ENCODE data around the gene ZNF81.
"Not testable (repeated sequence)": the region's sequence is repeated elsewhere in the genome, so short reads cannot be mapped to it uniquely, and the experiment has no call there.

Gene ZNF81

DNA sequence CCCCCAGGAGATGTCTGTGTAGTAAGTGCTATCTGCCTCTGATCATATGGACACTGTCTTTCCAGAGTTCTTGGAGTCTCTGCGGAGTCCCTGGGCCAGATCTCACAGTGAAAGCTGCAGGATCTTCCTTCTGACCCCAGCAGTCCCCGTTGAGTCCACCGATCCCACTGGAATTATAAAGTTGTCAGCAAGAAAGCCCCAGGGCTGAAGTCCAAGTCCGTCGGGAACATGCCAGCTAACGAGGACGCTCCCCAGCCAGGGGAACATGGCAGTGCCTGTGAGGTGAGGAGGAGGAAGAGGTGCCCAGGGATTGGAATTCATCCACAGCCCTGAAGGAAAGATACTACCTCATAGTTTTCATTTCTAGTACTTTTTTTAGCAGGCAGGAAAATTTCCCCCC, 9.3 kb downstream of the ZNF81 start:
- no peak for DNase-seq

DNA sequence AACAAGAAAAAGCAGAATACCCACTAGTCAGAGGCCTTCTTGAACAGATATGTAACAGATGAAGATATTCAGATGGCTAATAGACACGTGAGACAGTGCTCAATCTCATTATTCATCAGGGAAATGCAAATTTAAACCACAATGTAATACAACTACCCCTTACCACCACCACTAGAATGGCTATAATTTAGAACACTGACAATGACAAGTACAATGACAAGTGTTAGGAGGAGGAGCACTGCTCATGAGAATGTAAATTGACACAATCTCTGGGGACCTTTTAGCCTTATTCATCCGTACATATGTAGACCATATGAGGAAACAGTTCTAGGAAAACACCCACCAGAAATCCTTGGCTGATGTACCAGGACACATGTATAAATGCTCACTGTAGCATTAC, 13.1 kb downstream of the ZNF81 start:
- no peak for DNase-seq

DNA sequence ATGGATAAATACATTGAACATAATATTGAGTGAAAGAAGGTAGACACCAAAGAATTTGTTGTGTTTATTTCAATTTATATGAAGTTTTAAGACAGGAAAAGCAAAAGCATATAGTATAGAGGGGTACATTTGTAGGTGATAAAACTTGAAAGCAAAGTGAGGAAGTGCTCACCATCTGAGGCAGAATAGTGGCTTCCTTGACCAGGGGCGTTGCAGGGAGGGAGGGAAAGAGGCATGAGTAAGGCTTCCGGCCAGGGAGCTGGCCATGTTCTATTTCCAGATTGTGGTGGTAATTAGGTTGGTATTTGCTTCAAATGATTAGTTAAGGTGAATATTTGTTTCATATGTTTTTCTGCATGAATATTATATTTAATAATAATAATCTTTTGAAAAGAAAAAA, 13.7 kb downstream of the ZNF81 start:
- not testable (repeated sequence) for DNase-seq

GRCh38 chrX:47850901-47851300, 14.2 kb downstream of the ZNF81 start:
- no peak for DNase-seq

DNA sequence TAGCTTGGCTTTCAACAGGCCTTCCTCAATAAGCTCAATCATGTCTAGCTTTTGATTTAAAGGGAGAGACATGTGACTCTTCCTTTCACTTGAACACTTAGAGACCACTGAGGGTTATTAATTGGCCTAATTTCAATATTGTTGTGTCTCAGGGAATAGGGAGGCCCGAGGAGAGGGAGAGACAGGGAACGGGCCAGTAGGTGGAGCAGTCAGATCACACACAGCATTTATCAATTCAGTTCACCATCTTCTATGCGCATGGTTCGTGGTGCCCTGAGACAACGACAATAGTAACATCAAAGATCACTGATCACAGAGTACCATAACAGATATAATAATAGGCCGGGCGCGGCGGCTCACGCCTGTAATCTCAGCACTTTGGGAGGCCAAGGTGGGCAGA, 17.8 kb downstream of the ZNF81 start:
- no peak for DNase-seq

DNA sequence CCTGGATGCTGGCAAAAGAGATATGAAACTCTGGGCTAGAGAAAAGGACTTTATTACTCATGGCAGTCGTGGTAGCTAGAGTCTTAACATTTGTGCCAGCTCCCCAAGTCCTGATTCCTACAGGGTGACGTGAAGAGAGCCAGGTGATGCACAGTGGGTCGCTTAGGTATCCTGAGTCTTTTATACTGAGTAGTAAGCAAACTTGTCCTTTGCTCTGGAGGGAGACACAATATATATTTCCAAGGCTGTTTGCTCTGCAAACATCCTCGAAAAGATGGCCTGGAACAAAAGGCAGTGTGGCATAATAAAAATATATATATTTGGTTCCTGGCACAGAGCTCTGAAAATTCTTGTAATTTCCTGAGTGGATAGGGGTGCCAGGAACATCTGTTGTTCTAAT, 23.0 kb downstream of the ZNF81 start:
- DNase-seq: no peak

DNA sequence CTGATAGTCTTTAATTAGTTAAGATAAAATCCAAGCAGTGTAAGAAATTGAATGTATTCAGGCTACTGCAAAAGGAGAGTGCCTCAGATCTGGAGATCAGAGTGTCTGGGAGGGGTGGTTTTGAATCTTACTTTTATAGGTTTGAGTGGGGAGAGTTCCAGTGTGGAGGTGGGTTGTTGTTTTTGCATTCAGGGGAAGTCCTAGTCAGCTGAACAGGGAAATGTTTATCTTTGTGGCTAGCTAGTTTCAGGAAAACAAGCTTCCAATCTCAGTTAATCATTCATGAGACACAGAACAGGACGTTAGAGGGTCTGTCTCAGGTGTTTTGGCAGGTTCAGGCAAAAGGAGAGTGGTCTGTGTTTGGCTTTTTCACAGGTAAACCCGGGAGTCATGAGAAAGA, 26.0 kb downstream of the ZNF81 start:
- DNase-seq: no peak

- DNase-seq: no peak
Observed at GRCh38 chrX:47863187-47863586, 26.5 kb downstream of the ZNF81 start.

DNA sequence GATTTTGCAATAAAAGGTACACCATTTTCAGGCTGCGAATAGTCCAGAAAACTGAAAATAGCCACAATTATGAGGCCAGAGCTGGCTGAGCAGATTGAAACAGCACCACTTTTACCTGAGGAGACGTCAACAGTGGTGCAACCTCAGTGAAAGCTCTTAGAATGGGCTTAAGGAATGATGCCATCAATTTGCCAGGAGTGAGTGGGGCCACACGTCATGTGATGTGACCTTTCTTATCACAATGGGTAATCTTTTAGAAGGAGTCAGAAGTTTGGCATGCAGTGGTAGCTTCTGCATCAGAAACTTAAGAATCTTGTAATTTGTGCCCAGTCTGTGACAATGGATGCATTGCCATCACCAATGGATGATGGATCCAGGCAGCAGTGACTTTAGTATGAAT, 27.6 kb downstream of the ZNF81 start:
- no peak for DNase-seq

DNA sequence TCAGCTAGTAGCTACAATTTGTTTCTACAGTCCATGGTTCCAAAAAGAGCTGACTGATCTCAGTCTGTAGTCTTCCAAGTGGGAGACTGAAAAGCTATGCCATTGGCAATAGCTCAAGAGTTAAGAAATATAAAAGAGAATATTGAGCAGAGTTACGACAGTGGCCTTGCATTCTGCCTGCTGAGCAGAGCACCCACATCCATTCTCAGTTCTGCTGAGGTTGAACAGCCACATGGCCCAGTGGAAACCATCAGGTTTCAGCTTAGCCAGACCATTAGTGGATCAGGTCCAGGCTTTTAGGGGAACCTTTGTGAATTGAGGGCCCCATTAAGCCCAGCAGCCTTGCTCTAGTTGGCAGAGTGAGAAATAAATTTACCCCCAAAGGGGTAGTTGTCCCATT, 28.1 kb downstream of the ZNF81 start:
- DNase-seq: no peak

GRCh38 chrX:47873123-47873522, 36.4 kb downstream of the ZNF81 start:
- no peak for DNase-seq

DNA sequence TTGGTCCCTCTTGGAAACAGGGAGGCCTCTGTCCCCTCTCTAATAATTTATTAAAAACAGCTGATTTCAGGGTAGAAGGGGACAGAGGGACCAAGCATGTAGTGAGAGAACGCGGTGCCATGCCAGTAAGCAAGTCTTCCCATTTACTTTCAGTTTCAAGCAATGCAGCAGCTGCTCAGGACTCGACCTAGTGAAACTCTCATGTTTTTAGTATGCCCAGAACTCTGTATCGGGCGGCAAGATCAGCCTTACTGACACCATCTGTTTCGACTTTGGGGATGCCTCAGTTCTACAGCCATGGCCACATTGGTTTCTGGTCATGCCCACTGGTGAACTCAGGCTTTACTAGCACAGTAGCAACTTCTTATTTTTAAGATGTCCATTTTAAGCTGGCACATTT, 40.6 kb downstream of the ZNF81 start:
- DNase-seq: no peak

DNA sequence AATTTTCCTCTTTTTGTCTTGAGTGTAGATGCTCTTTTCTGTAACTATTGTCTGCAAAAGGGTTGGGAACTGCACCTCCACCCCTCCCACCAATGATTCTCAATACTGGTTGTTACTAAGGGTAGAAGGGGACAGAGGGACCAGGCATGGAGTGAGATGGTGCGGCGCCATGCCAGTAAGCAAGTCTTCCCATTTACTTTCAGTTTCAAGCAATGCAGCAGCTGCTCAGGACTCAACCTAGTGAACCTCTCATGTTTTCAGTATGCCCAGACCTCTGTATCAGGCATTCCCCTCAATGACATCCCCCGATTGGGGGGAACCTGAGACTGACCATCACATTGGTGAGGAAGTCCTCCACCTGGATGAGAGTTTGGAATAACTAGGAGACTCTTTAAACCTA, 41.5 kb downstream of the ZNF81 start:
- no peak for DNase-seq

DNA sequence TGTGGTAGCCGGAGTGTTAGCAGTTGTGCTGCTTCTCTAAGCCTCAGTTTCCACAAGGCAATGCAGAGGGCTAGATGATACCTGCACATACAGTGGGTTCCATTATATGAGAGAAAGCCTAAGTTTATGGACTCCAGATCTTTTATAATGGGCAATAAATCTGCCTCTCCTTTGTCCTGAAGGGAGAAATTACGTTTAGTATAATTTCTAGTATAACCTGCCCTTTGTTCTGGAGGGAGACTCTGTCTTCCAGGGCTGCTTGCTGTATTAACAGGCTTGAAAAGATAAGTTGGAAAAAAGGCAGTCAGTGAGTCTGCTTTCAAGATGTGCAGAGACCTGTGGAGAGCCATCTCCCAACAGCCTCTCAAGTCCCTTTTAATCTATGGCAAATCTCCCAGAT, 42.8 kb downstream of the ZNF81 start:
- no peak for DNase-seq

GRCh38 chrX:47880927-47881326, 44.2 kb downstream of the ZNF81 start:
- no peak for DNase-seq

DNA sequence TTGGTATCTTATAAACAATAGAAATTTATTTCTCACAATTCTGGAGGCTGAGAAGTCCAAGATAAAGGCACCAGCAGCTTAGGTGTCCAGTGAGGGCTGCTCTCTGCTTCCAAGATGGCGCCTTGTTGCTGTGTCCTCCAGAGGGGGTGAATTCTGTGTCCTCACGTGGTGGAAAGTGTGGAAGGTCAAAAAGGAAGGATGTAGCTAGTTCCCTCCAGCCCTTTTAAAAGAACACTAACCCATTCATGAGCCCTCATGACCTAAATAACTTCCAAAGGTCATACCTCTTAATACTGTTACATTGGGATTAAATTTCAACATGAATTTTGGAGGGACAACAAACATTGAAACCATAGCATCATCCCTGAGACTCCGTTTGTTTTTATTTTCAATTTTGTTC, 48.8 kb downstream of the ZNF81 start:
- DNase-seq: no peak

DNA sequence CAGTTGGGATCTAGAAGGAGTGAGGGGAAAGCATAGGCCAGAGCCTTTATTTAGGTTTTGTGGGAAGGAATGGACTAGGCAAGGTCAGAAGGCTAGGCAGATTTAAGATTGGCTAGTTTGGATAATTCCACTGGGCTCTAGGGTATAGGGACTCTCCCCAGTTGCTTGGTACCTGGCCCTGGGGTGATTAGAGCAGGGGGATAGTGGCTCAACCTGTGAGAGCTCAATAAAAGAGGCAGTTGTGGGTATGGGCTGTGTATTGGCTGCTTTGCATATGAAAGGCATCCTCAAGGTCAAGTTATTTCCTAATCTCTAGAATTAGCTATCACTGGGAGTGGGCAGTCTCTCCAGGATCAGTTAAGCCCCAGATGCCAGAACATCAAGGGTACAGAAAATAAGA, 61.3 kb downstream of the ZNF81 start:
- DNase-seq: no peak

DNA sequence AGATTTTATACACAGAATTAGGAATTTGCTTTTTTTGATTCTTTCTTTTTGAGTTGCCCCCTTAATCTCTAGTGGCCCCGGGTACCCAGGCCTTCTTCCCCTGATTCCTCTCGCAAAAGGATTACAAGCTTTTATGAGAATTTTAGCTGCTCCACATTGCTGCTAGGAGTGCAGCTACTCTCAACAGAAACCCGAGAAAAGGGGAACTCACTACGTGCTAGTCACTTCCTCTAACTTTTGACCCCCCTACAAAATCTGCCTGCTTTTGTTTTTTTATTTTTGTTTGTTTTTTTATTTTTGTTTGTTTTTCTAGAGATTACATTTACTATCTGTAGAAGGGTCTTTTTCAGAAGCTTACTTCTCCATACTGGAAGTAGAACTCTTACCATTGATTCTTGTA, 64.1 kb downstream of the ZNF81 start:
- DNase-seq: no peak

DNA sequence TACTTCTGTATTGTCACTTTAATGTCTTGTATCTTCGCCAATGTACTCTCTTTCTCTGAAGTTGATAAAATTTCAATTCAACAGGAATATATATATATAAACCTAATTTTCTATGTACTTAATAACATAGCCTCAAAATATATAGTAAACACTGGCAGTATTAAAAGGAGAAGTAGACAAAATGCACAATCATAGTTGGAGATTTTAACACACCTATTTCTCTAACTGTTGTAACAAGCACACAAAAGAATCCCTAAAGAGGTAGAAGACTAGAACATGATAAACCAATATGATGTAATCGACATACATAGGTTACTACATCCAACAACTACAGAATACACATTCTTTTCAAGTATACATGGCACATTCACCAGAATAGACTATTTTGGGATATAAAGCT, 65.5 kb downstream of the ZNF81 start:
- DNase-seq: no peak

DNA sequence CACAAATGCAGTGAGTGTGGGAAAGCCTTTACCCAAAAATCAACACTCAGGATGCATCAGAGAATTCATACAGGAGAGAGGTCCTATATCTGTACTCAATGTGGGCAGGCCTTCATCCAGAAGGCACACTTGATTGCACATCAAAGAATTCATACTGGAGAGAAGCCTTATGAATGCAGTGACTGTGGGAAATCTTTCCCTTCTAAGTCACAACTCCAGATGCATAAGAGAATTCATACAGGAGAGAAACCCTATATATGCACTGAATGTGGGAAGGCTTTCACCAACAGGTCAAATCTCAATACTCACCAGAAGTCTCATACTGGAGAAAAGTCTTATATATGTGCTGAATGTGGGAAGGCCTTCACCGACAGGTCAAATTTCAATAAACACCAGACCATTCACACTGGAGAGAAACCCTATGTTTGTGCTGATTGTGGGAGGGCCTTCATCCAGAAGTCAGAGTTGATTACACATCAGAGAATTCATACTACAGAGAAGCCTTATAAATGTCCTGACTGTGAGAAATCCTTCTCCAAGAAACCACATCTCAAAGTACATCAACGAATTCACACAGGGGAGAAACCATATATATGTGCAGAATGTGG, 79.3 kb downstream of the ZNF81 start:
- DNase-seq: no peak

GRCh38 chrX:47918274-47918673, 81.6 kb downstream of the ZNF81 start:
- no peak for DNase-seq

DNA sequence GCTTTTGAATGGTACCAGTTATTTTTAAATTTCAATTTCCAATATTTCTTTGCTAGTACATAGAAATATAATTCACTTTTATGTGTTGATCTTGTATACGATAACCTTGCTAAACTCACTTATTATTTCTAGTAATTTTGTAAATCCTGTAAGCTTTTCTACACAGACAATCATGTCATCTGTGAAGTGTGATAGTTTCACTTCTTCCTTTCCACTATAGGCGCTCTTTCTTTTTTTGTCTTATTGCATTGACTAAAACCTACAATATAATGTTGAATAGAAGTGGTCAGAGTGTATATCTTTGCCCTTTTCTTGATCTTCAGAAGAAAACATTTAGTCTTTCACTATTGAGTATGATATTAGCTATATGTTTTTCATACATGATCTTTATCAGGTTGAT, 90.5 kb downstream of the ZNF81 start:
- DNase-seq: no peak

- not testable (repeated sequence) for DNase-seq
Observed at GRCh38 chrX:47931970-47932369, 95.3 kb downstream of the ZNF81 start.

GRCh38 chrX:47933946-47934345, 97.2 kb downstream of the ZNF81 start:
- DNase-seq: no peak

DNA sequence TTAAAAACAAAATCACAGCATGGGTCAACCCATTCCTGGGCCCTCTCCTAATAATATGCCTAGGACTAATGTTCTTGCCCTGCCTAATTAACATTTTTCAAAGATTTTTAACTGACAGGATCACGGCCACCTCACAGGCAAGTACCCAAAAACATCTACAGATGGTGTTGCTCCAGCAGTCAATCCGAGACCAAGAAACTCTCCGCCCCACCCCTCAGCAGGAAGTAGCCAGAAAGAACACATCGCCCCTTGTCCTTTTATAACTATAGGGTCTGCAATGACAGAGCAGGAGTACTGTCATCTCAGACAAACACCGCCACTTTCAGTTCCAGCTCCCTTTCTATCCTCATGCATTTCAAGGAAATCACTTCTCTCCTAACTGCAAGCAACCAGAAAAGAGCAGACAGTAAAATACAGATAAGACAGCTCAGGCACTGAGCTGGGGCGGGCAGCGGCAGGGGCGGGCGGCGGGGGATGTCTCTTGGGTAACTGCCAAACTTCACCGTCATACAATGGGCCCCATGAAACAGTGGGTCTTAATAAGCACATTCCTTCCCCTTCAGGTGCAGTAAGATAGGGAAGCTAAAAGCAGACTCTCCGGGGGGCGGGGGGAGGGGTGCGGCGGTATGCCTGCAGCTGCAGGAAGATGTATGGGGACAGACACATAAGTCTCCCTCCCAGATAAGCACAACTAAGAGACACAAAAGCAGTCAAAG, 99.7 kb downstream of the ZNF81 start:
- DNase-seq: peak; percentile 23
